ENCODE results near the gene KIAA1958. TPM values are rescaled to one million over a fixed set of nuclear protein-coding genes. Genes with fewer than 3 reads are reported as not detected.

Gene KIAA1958
- polyA plus RNA-seq, 2 of the 4 experiments (the other 2 are of a cell fraction) = 2.2 to 3.7 TPM

DNA sequence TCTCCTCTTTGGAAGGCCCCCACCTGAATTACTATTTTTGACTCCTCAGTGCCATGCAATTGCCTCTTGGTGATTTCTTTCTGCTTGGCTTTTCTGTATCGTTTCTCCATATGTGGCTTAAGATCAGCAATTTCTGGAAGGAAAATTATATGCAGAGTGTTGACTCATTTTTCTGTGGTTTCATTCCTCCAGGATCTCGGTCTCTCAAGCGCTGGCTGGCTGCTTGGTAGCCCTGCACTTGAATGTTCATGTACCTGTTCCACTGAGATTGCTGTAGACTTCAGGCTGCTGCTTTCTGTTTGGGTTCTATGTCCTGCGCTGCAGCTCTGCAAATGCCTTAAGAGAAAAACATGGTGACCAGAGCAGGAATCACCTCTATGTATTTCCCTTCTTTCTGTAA is 153.7 kb downstream of the KIAA1958 start:
- Histone ChIP-seq H3K4me2 (no peak overlapping the region), H3K9me3 (peaks cover 20% of the 10 kb centered on the region), H3K4me1 (no peaks in the 10 kb centered on the region), H3K27ac (no peak overlapping the region), H3K4me3 (no peak overlapping the region)
- FAIRE-seq (no peak), ATAC-seq (no peak), DNase-seq (ENCODE audit: low read depth in 1 of 2, low spot score in 1 of 2) (no peak)
- ChIA-PET CTCF (no interaction called here), POLR2A (no interaction called here)
- 74% methylated on average over 4 of the region's 4 CpGs for WGBS (ENCODE audit: missing lambda C conversion rate)
- no peak for TF ChIP-seq ESRRA (IDR thresholded peaks at IDR 0.05; ENCODE audit: borderline replicate concordance, low read length)
- no peak for TF ChIP-seq HOXA7 (CRISPR knock-in tag; IDR thresholded peaks at IDR 0.05)

DNA sequence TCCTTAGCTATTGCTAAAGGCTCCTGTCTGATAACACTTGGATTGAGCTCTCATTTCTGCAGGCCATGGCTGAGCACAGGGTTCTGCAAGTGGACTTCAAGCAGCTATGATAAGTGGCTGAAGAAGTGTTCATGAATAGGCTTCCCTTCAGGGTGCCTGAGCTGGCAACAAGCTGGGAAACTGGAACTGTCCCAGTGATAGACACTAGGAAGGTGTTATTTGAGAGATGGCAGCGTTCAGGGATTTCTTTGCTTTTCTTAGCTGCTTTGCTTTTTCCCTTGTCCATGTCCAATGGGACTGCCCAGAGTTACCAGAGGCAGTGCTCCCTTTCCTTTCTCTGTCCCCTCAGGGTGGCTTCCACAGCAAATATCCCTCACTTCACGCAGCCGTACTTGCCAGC is 155.5 kb downstream of the KIAA1958 start:
- TF ChIP-seq HES2 (IDR thresholded peaks at IDR 0.05) (no peak), FOSB (CRISPR knock-in tag; IDR thresholded peaks at IDR 0.05) (no peak)
- TF ChIP-seq, protein P1, sequence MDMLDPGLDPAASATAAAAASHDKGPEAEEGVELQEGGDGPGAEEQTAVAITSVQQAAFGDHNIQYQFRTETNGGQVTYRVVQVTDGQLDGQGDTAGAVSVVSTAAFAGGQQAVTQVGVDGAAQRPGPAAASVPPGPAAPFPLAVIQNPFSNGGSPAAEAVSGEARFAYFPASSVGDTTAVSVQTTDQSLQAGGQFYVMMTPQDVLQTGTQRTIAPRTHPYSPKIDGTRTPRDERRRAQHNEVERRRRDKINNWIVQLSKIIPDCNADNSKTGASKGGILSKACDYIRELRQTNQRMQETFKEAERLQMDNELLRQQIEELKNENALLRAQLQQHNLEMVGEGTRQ (IDR thresholded peaks at IDR 0.05) = no peak
- ATAC-seq (no peak), FAIRE-seq (no peak), DNase-seq (ENCODE audit: low read depth in 1 of 2, low spot score in 1 of 2) (no peak)
- no peaks in the 10 kb centered on the region for H3K4me1 ChIP-seq
- peaks cover 20% of the 10 kb centered on the region for H3K9me3 ChIP-seq
- no peak overlapping the region for H3K4me2 ChIP-seq
- POLR2A ChIA-PET = no interaction called here
- no peak overlapping the region for H3K4me3 ChIP-seq
- CTCF ChIA-PET = no interaction called here
- no peak overlapping the region for H3K27ac ChIP-seq
- 90% methylated on average over 3 of the region's 3 CpGs for WGBS (ENCODE audit: missing lambda C conversion rate)

GRCh38 chr9:112647596-112647995 is 161.0 kb downstream of the KIAA1958 start:
- CTCF ChIA-PET = interaction anchor here (1.8 kb wide), 1 partner anchor 19 kb away, joined by 4 read pairs; no protein-coding TSS in a partner anchor
- no peak for DNase-seq (ENCODE audit: low read depth in 1 of 2, low spot score in 1 of 2)
- TF ChIP-seq NR3C1 (IDR thresholded peaks at IDR 0.05) = no peak
- no peak for TF ChIP-seq TP53 (CRISPR knock-in tag; IDR thresholded peaks at IDR 0.05)
- TF ChIP-seq MAX (IDR thresholded peaks at IDR 0.05) = no peak
- no peak for TF ChIP-seq ZFP36 (IDR thresholded peaks at IDR 0.05; ENCODE audit: borderline replicate concordance, partially characterized antibody)
- TF ChIP-seq, protein P2, sequence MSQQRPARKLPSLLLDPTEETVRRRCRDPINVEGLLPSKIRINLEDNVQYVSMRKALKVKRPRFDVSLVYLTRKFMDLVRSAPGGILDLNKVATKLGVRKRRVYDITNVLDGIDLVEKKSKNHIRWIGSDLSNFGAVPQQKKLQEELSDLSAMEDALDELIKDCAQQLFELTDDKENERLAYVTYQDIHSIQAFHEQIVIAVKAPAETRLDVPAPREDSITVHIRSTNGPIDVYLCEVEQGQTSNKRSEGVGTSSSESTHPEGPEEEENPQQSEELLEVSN (IDR thresholded peaks at IDR 0.05; ENCODE audit: borderline replicate concordance, low read depth) = no peak
- TF ChIP-seq, protein P3, sequence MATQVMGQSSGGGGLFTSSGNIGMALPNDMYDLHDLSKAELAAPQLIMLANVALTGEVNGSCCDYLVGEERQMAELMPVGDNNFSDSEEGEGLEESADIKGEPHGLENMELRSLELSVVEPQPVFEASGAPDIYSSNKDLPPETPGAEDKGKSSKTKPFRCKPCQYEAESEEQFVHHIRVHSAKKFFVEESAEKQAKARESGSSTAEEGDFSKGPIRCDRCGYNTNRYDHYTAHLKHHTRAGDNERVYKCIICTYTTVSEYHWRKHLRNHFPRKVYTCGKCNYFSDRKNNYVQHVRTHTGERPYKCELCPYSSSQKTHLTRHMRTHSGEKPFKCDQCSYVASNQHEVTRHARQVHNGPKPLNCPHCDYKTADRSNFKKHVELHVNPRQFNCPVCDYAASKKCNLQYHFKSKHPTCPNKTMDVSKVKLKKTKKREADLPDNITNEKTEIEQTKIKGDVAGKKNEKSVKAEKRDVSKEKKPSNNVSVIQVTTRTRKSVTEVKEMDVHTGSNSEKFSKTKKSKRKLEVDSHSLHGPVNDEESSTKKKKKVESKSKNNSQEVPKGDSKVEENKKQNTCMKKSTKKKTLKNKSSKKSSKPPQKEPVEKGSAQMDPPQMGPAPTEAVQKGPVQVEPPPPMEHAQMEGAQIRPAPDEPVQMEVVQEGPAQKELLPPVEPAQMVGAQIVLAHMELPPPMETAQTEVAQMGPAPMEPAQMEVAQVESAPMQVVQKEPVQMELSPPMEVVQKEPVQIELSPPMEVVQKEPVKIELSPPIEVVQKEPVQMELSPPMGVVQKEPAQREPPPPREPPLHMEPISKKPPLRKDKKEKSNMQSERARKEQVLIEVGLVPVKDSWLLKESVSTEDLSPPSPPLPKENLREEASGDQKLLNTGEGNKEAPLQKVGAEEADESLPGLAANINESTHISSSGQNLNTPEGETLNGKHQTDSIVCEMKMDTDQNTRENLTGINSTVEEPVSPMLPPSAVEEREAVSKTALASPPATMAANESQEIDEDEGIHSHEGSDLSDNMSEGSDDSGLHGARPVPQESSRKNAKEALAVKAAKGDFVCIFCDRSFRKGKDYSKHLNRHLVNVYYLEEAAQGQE (IDR thresholded peaks at IDR 0.05) = no peak
- no peak for TF ChIP-seq MAFK (IDR thresholded peaks at IDR 0.05; ENCODE audit: partially characterized antibody)
- no peak for TF ChIP-seq JUN (IDR thresholded peaks at IDR 0.05)
- TF ChIP-seq BCL3 (IDR thresholded peaks at IDR 0.05) = no peak
- no peak for TF ChIP-seq FOSL2 (IDR thresholded peaks at IDR 0.05)
- TF ChIP-seq FOSL2 (CRISPR knock-in tag; IDR thresholded peaks at IDR 0.05) = no peak
- TF ChIP-seq EHMT2 (IDR thresholded peaks at IDR 0.05; ENCODE audit: low read depth) = no peak
- TF ChIP-seq CHD2 (IDR thresholded peaks at IDR 0.05; ENCODE audit: low read length, partially characterized antibody) = no peak
- no peak for TF ChIP-seq NFE2L2 (conservative IDR thresholded peaks at IDR 0.05; ENCODE audit: low read length)
- TF ChIP-seq PHF8 (IDR thresholded peaks at IDR 0.05; ENCODE audit: borderline replicate concordance, low read depth) = no peak
- TF ChIP-seq KDM1A (IDR thresholded peaks at IDR 0.05; ENCODE audit: low read depth) = no peak
- no peak for TF ChIP-seq RCOR1 (IDR thresholded peaks at IDR 0.05; ENCODE audit: low read depth, low read length)
- no peak for TF ChIP-seq SMC3 (IDR thresholded peaks at IDR 0.05)

More at GRCh38 chr9:112647596-112647995, 161.0 kb downstream of the KIAA1958 start:
- WGBS (ENCODE audit: missing lambda C conversion rate) = 95% methylated on average over 3 of the region's 3 CpGs
- no peak overlapping the region for H3K27ac ChIP-seq
- 0 out of 3 replicates have a peak, but pooled peaks cover 3% of the 10 kb centered on the region for H3K9me3 ChIP-seq
- no peak overlapping the region for H3K4me3 ChIP-seq
- ATAC-seq = no peak
- H3K4me2 ChIP-seq = no peak overlapping the region
- FAIRE-seq = no peak
- POLR2A ChIA-PET = no interaction called here
- H3K4me1 ChIP-seq = no peaks in the 10 kb centered on the region
